Measurements from ENCODE around the gene CT47B1.

GRCh38 chrX:120824021-120824420, 51.6 kb downstream of the CT47B1 start:
- TF ChIP-seq CTCF (conservative IDR thresholded peaks at IDR 0.05; ENCODE audit: low read depth, low read length) (no peak), POLR2A (IDR thresholded peaks at IDR 0.05; ENCODE audit: low read depth, low read length) (no peak), RCOR1 (IDR thresholded peaks at IDR 0.05; ENCODE audit: insufficient replicate concordance, low read length) (no peak), USF2 (IDR thresholded peaks at IDR 0.05; ENCODE audit: low read depth, low read length) (no peak), RAD21 (IDR thresholded peaks at IDR 0.05; ENCODE audit: low read length) (no peak)
